ENCODE results near the gene ZNF783. TPM values are rescaled to one million over a fixed set of nuclear protein-coding genes. Genes with fewer than 3 reads are reported as not detected.

ZNF783 gene
- total RNA-seq, 1 experiment from 2014 or later, result 10.8 TPM

GRCh38 chr7:149282331-149282655 is 20.3 kb downstream of the ZNF783 start:
- TF ChIP-seq CTCF (conservative IDR thresholded peaks at IDR 0.05; ENCODE audit: low read depth, low read length), result no peak
- TF ChIP-seq EZH2 (IDR thresholded peaks at IDR 0.05; ENCODE audit: borderline replicate concordance, low read depth, low read length, poor library complexity, severe bottlenecking), result no peak
- intact Hi-C loops (cut with micrococcal nuclease; ENCODE audit: unreplicated experiment), result no loop called here
- Histone ChIP-seq H3K27ac (ENCODE audit: low read depth, low read length, poor library complexity, severe bottlenecking) (no peak overlapping the region), H3K4me1 (ENCODE audit: insufficient read depth, low read length, poor library complexity, severe bottlenecking) (peaks cover 14% of the 10 kb centered on the region), H3K36me3 (ENCODE audit: insufficient read depth, low read length, poor library complexity, severe bottlenecking) (peaks cover 6% of the 10 kb centered on the region), H3K4me3 (ENCODE audit: low read depth, low read length, poor library complexity, severe bottlenecking) (no peak overlapping the region), H3K27me3 (replicated peaks; ENCODE audit: insufficient read depth, low read depth, low read length, poor library complexity) (no peaks in the 10 kb centered on the region), H3K9me3 (ENCODE audit: low read depth, low read length, poor library complexity, severe bottlenecking) (no peaks in the 10 kb centered on the region)
- BruUV-seq (replicated peaks), result no TSS peak
- CTCF ChIA-PET, result no interaction called here
- DNase-seq (ENCODE audit: low spot score), result no peak
- POLR2A ChIA-PET (ENCODE audit: low non-redundant PET), result no interaction called here

GRCh38 chr7:149283321-149283720 is 21.3 kb downstream of the ZNF783 start:
- no peak for DNase-seq (ENCODE audit: low spot score)
- BruUV-seq (replicated peaks), result no TSS peak
- intact Hi-C loops (cut with micrococcal nuclease; ENCODE audit: unreplicated experiment), result no loop called here
- Histone ChIP-seq H3K36me3 (ENCODE audit: insufficient read depth, low read length, poor library complexity, severe bottlenecking) (no peaks in the 10 kb centered on the region), H3K27ac (ENCODE audit: low read depth, low read length, poor library complexity, severe bottlenecking) (no peak overlapping the region), H3K9me3 (ENCODE audit: low read depth, low read length, poor library complexity, severe bottlenecking) (no peaks in the 10 kb centered on the region), H3K27me3 (replicated peaks; ENCODE audit: insufficient read depth, low read depth, low read length, poor library complexity) (no peaks in the 10 kb centered on the region), H3K4me1 (ENCODE audit: insufficient read depth, low read length, poor library complexity, severe bottlenecking) (peaks cover 14% of the 10 kb centered on the region), H3K4me3 (ENCODE audit: low read depth, low read length, poor library complexity, severe bottlenecking) (no peak overlapping the region)
- ChIA-PET CTCF (interaction anchor here (1.6 kb wide), 1 partner anchor 21 kb away, joined by 6 read pairs; the partner anchor contains the start of gene ZNF783), POLR2A (ENCODE audit: low non-redundant PET) (no interaction called here)
- no peak for TF ChIP-seq EZH2 (IDR thresholded peaks at IDR 0.05; ENCODE audit: borderline replicate concordance, low read depth, low read length, poor library complexity, severe bottlenecking)
- TF ChIP-seq CTCF (conservative IDR thresholded peaks at IDR 0.05; ENCODE audit: low read depth, low read length), result no peak

- no TSS peak for BruUV-seq (replicated peaks)
- H3K4me3 ChIP-seq (ENCODE audit: low read depth, low read length, poor library complexity, severe bottlenecking), result no peak overlapping the region
- no peak for DNase-seq (ENCODE audit: low spot score)
- H3K27me3 ChIP-seq (replicated peaks; ENCODE audit: insufficient read depth, low read depth, low read length, poor library complexity), result no peaks in the 10 kb centered on the region
- POLR2A ChIA-PET (ENCODE audit: low non-redundant PET), result interaction anchor here (0.6 kb wide), 1 partner anchor 662 kb away, joined by 3 read pairs; no protein-coding TSS in a partner anchor
- CTCF ChIA-PET, result interaction anchor here (1.0 to 1.6 kb wide), 2 partner anchors 22 to 26 kb away, joined by 3 to 6 read pairs; partner anchors contain the start of gene ZNF783
- TF ChIP-seq CTCF (conservative IDR thresholded peaks at IDR 0.05; ENCODE audit: low read depth, low read length) (no peak), EZH2 (IDR thresholded peaks at IDR 0.05; ENCODE audit: borderline replicate concordance, low read depth, low read length, poor library complexity, severe bottlenecking) (no peak)
- no peak overlapping the region for H3K27ac ChIP-seq (ENCODE audit: low read depth, low read length, poor library complexity, severe bottlenecking)
- peaks cover 14% of the 10 kb centered on the region for H3K4me1 ChIP-seq (ENCODE audit: insufficient read depth, low read length, poor library complexity, severe bottlenecking)
- no peaks in the 10 kb centered on the region for H3K9me3 ChIP-seq (ENCODE audit: low read depth, low read length, poor library complexity, severe bottlenecking)
- intact Hi-C loops (cut with micrococcal nuclease; ENCODE audit: unreplicated experiment), result no loop called here
- H3K36me3 ChIP-seq (ENCODE audit: insufficient read depth, low read length, poor library complexity, severe bottlenecking), result no peaks in the 10 kb centered on the region
These were observed 22.3 kb downstream of the ZNF783 start for GRCh38 chr7:149284343-149284742.
